Measurements from ENCODE around the gene TOPBP1. TPM values are rescaled to one million over a fixed set of nuclear protein-coding genes. Genes with fewer than 3 reads are reported as not detected.
A peak's percentile ranks its signal among the peaks of the same experiment; 100 is the strongest.

The TOPBP1 gene
- total and polyA plus RNA-seq, 2 experiments from 2014 or later: 8.0 to 29.0 TPM

DNA sequence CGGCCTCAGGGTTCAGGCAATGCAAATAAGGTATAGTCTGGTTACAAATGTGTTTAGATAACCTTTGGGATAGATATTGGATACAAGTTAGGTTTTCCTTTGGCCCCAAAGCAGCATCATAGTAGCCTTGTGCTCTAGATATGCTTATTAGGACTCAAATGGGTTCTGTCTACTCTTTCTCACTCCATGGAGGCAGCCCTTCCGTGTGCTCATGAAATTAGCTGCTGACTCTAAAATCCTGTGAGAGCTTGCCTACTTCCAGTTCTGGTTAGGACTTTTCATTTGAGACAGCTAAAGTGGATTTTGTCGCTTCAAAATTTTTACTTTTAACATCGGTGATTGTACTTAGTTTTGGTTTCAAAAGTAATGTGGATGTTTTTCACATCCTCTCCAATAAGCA is 86.7 kb downstream of the TOPBP1 start:
- no peaks in the 10 kb centered on the region for H3K27me3 ChIP-seq

DNA sequence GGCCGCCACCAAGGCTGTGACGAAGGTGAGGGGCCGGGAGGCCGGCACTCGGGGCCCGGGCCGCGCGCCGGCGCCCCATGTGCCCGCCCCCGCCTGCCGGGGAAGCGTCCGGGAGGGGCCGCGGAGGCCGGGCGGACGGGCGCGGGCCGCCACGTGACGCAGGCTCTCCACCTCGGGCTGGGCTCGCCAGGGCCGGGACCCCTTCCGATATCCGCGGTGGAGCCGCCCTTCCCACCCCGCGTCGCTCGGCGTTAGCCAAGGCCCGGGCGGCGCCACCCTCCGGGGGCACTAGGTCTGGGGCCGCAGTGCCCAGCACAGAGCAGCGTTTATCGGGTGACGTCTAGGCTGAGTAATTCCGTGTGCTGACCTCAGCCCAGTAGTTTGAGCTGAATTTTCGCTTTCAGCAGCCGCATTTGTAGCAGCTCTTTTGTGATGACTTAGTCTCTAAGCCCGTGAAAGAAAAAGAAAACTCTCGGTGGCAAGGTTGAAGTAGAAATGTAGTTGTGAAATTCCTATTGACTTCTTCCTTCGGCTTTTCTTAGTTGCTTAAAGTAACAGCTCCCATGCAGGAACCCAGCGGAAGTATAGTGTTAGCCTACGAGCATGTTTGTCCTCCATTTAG is 87.4 kb downstream of the TOPBP1 start:
- Histone ChIP-seq H3K27ac (peak overlapping the region; percentile 95), H3K27me3 (no peaks in the 10 kb centered on the region), H3K4me1 (ENCODE audit: insufficient read depth) (peaks cover 30% of the 10 kb centered on the region), H3K9me2 (replicated peaks; ENCODE audit: insufficient read depth) (no peaks in the 10 kb centered on the region), H2AFZ (peak overlapping the region; percentile 63), H4K20me1 (ENCODE audit: insufficient read depth, poor library complexity, severe bottlenecking) (peaks cover 48% of the 10 kb centered on the region), H3K9me3 (ENCODE audit: low read depth) (no peaks in the 10 kb centered on the region), H3K4me2 (peak overlapping the region; percentile 88), H3K36me3 (replicated peaks; ENCODE audit: insufficient read depth, low read depth) (peaks cover 4% of the 10 kb centered on the region), H3K4me3 (peak overlapping the region; percentile 88), H3K79me2 (peaks cover 51% of the 10 kb centered on the region)
- TF ChIP-seq EZH2phosphoT487 (IDR thresholded peaks at IDR 0.05; ENCODE audit: low read depth, severe bottlenecking, unreplicated experiment) (no peak), CTCF (IDR thresholded peaks at IDR 0.05; ENCODE audit: poor library complexity) (peak; percentile 12), EZH2 (IDR thresholded peaks at IDR 0.05; ENCODE audit: borderline replicate concordance) (no peak)
- DNase-seq (ENCODE audit: low spot score): peak; percentile 90
- 1% methylated on average over 19 of the region's 54 CpGs for WGBS (ENCODE audit: low lambda C conversion rate, missing lambda C conversion rate)

More for the DNA sequence above, 86.7 kb downstream of the TOPBP1 start:
- 45% methylated on average over 4 of the region's 4 CpGs for WGBS (ENCODE audit: low lambda C conversion rate, missing lambda C conversion rate)
- Histone ChIP-seq H3K79me2 (peaks cover 58% of the 10 kb centered on the region), H3K36me3 (replicated peaks; ENCODE audit: insufficient read depth, low read depth) (peaks cover 4% of the 10 kb centered on the region), H3K27ac (peak overlapping the region; percentile 95), H2AFZ (no peak overlapping the region), H4K20me1 (ENCODE audit: insufficient read depth, poor library complexity, severe bottlenecking) (peaks cover 56% of the 10 kb centered on the region), H3K4me3 (peak overlapping the region; percentile 88), H3K9me2 (replicated peaks; ENCODE audit: insufficient read depth) (no peaks in the 10 kb centered on the region), H3K4me2 (peak overlapping the region; percentile 88), H3K9me3 (ENCODE audit: low read depth) (no peaks in the 10 kb centered on the region), H3K4me1 (ENCODE audit: insufficient read depth) (peaks cover 30% of the 10 kb centered on the region)
- DNase-seq (ENCODE audit: low spot score): no peak
- TF ChIP-seq EZH2phosphoT487 (IDR thresholded peaks at IDR 0.05; ENCODE audit: low read depth, severe bottlenecking, unreplicated experiment): no peak
- TF ChIP-seq CTCF (IDR thresholded peaks at IDR 0.05; ENCODE audit: poor library complexity): no peak
- TF ChIP-seq EZH2 (IDR thresholded peaks at IDR 0.05; ENCODE audit: borderline replicate concordance): no peak

- Histone ChIP-seq H2AFZ (peak within 1 kb of the TSS; percentile 63), H3K4me2 (peak within 1 kb of the TSS; percentile 88), H4K20me1 (ENCODE audit: insufficient read depth, poor library complexity, severe bottlenecking) (peaks cover 42% of the 10 kb centered on the region), H3K4me1 (ENCODE audit: insufficient read depth) (peaks cover 30% of the 10 kb centered on the region), H3K27ac (peak within 1 kb of the TSS; percentile 95), H3K27me3 (no peaks in the 10 kb centered on the region), H3K9me3 (ENCODE audit: low read depth) (no peaks in the 10 kb centered on the region), H3K79me2 (peaks cover 44% of the 10 kb centered on the region), H3K9me2 (replicated peaks; ENCODE audit: insufficient read depth) (no peaks in the 10 kb centered on the region), H3K4me3 (peak within 1 kb of the TSS; percentile 88), H3K36me3 (replicated peaks; ENCODE audit: insufficient read depth, low read depth) (peaks cover 4% of the 10 kb centered on the region)
- TF ChIP-seq EZH2 (IDR thresholded peaks at IDR 0.05; ENCODE audit: borderline replicate concordance): no peak
- no peak for TF ChIP-seq CTCF (IDR thresholded peaks at IDR 0.05; ENCODE audit: poor library complexity)
- no peak for TF ChIP-seq EZH2phosphoT487 (IDR thresholded peaks at IDR 0.05; ENCODE audit: low read depth, severe bottlenecking, unreplicated experiment)
- DNase-seq (ENCODE audit: low spot score): no peak
- WGBS (ENCODE audit: low lambda C conversion rate, missing lambda C conversion rate): under 1% methylated on average over 54 of the region's 81 CpGs
Observed at GRCh38 chr3:133573629-133574194, 88.0 kb downstream of the TOPBP1 start, which contains the start of gene CDV3. Gene CDV3, plus strand, starts transcription at chr3:133573686. Its CDS starts 359 bp downstream, at chr3:133574045.
